Measurements from ENCODE around the gene PTMA.

Gene PTMA

GRCh38 chr2:231687133-231687852 lies 21.0 kb upstream of the PTMA start:
- TF ChIP-seq POLR2AphosphoS5 (IDR thresholded peaks at IDR 0.05; ENCODE audit: borderline replicate concordance, low read depth, low read length) (no peak), EZH2 (IDR thresholded peaks at IDR 0.05) (no peak), FOXP2 (optimal IDR thresholded peaks at IDR 0.05; ENCODE audit: control extremely low read depth, extremely low read length, insufficient read depth) (no peak)
- Histone ChIP-seq H3K36me3 (ENCODE audit: insufficient read depth, low read length) (no peaks in the 10 kb centered on the region), H3K27ac (no peak overlapping the region), H3K9me3 (ENCODE audit: low read depth, low read length) (no peaks in the 10 kb centered on the region), H3K9ac (ENCODE audit: insufficient read length) (no peak overlapping the region), H3K4me3 (no peak overlapping the region)
- no peak for DNase-seq (ENCODE audit: low read depth, low spot score)

- Histone ChIP-seq H3K9me3 (ENCODE audit: low read depth, low read length) (no peaks in the 10 kb centered on the region), H3K27ac (no peak overlapping the region), H3K36me3 (ENCODE audit: insufficient read depth, low read length) (no peaks in the 10 kb centered on the region), H3K9ac (ENCODE audit: insufficient read length) (no peak overlapping the region), H3K4me3 (no peak overlapping the region)
- no peak for DNase-seq (ENCODE audit: low read depth, low spot score)
- TF ChIP-seq EZH2 (IDR thresholded peaks at IDR 0.05) (no peak), FOXP2 (optimal IDR thresholded peaks at IDR 0.05; ENCODE audit: control extremely low read depth, extremely low read length, insufficient read depth) (no peak)
Measured at GRCh38 chr2:231687961-231688360, 20.4 kb upstream of the PTMA start.

GRCh38 chr2:231688719-231689118 lies 19.6 kb upstream of the PTMA start:
- no peaks in the 10 kb centered on the region for H3K9me3 ChIP-seq (ENCODE audit: low read depth, low read length)
- no peak overlapping the region for H3K27ac ChIP-seq
- TF ChIP-seq EZH2 (IDR thresholded peaks at IDR 0.05) = no peak
- no peak for TF ChIP-seq FOXP2 (optimal IDR thresholded peaks at IDR 0.05; ENCODE audit: control extremely low read depth, extremely low read length, insufficient read depth)
- TF ChIP-seq POLR2AphosphoS5 (IDR thresholded peaks at IDR 0.05; ENCODE audit: borderline replicate concordance, low read depth, low read length) = no peak
- H3K9ac ChIP-seq (ENCODE audit: insufficient read length) = no peak overlapping the region
- DNase-seq (ENCODE audit: low read depth, low spot score) = no peak
- H3K4me3 ChIP-seq = no peak overlapping the region
- H3K36me3 ChIP-seq (ENCODE audit: insufficient read depth, low read length) = no peaks in the 10 kb centered on the region

GRCh38 chr2:231689124-231689893 lies 19.0 kb upstream of the PTMA start:
- Histone ChIP-seq H3K36me3 (ENCODE audit: insufficient read depth, low read length) (no peaks in the 10 kb centered on the region), H3K9me3 (ENCODE audit: low read depth, low read length) (no peaks in the 10 kb centered on the region), H3K27ac (no peak overlapping the region), H3K9ac (ENCODE audit: insufficient read length) (no peak overlapping the region), H3K4me3 (no peak overlapping the region)
- no peak for TF ChIP-seq POLR2AphosphoS5 (IDR thresholded peaks at IDR 0.05; ENCODE audit: borderline replicate concordance, low read depth, low read length)
- TF ChIP-seq EZH2 (IDR thresholded peaks at IDR 0.05) = no peak
- TF ChIP-seq FOXP2 (optimal IDR thresholded peaks at IDR 0.05; ENCODE audit: control extremely low read depth, extremely low read length, insufficient read depth) = no peak
- no peak for DNase-seq (ENCODE audit: low read depth, low spot score)

GRCh38 chr2:231691251-231691772 lies 17.0 kb upstream of the PTMA start:
- no peaks in the 10 kb centered on the region for H3K9me3 ChIP-seq (ENCODE audit: low read depth, low read length)
- no peak for TF ChIP-seq FOXP2 (optimal IDR thresholded peaks at IDR 0.05; ENCODE audit: control extremely low read depth, extremely low read length, insufficient read depth)
- no peak for TF ChIP-seq EZH2 (IDR thresholded peaks at IDR 0.05)
- H3K4me3 ChIP-seq = no peak overlapping the region
- no peak overlapping the region for H3K9ac ChIP-seq (ENCODE audit: insufficient read length)
- no peaks in the 10 kb centered on the region for H3K36me3 ChIP-seq (ENCODE audit: insufficient read depth, low read length)
- H3K27ac ChIP-seq = no peak overlapping the region
- no peak for DNase-seq (ENCODE audit: low read depth, low spot score)

GRCh38 chr2:231692847-231693246 lies 15.5 kb upstream of the PTMA start:
- TF ChIP-seq FOXP2 (optimal IDR thresholded peaks at IDR 0.05; ENCODE audit: control extremely low read depth, extremely low read length, insufficient read depth) (no peak), POLR2AphosphoS5 (IDR thresholded peaks at IDR 0.05; ENCODE audit: borderline replicate concordance, low read depth, low read length) (no peak), EZH2 (IDR thresholded peaks at IDR 0.05) (no peak)
- no peak overlapping the region for H3K9ac ChIP-seq (ENCODE audit: insufficient read length)
- no peaks in the 10 kb centered on the region for H3K9me3 ChIP-seq (ENCODE audit: low read depth, low read length)
- no peaks in the 10 kb centered on the region for H3K36me3 ChIP-seq (ENCODE audit: insufficient read depth, low read length)
- H3K27ac ChIP-seq = no peak overlapping the region
- DNase-seq (ENCODE audit: low read depth, low spot score) = no peak
- H3K4me3 ChIP-seq = no peak overlapping the region

- no peaks in the 10 kb centered on the region for H3K36me3 ChIP-seq (ENCODE audit: insufficient read depth, low read length)
- no peak overlapping the region for H3K27ac ChIP-seq
- DNase-seq (ENCODE audit: low read depth, low spot score) = no peak
- no peak overlapping the region for H3K9ac ChIP-seq (ENCODE audit: insufficient read length)
- H3K4me3 ChIP-seq = no peak overlapping the region
- TF ChIP-seq FOXP2 (optimal IDR thresholded peaks at IDR 0.05; ENCODE audit: control extremely low read depth, extremely low read length, insufficient read depth) (no peak), POLR2AphosphoS5 (IDR thresholded peaks at IDR 0.05; ENCODE audit: borderline replicate concordance, low read depth, low read length) (no peak), EZH2 (IDR thresholded peaks at IDR 0.05) (no peak)
- no peaks in the 10 kb centered on the region for H3K9me3 ChIP-seq (ENCODE audit: low read depth, low read length)
Measured at GRCh38 chr2:231693956-231694355, 14.4 kb upstream of the PTMA start.

- peak overlapping the region; percentile 45 for H3K9ac ChIP-seq (ENCODE audit: insufficient read length)
- peak; percentile 40 for DNase-seq (ENCODE audit: low read depth, low spot score)
Measured at GRCh38 chr2:231696004-231696367, 12.3 kb upstream of the PTMA start.

More at GRCh38 chr2:231696004-231696367, 12.3 kb upstream of the PTMA start:
- TF ChIP-seq FOXP2 (optimal IDR thresholded peaks at IDR 0.05; ENCODE audit: control extremely low read depth, extremely low read length, insufficient read depth) (no peak), POLR2AphosphoS5 (IDR thresholded peaks at IDR 0.05; ENCODE audit: borderline replicate concordance, low read depth, low read length) (no peak; the same call in 1 of the 2 replicates), EZH2 (IDR thresholded peaks at IDR 0.05) (no peak)
- H3K9me3 ChIP-seq (ENCODE audit: low read depth, low read length) = no peaks in the 10 kb centered on the region
- peak overlapping the region; percentile 80 for H3K27ac ChIP-seq
- H3K4me3 ChIP-seq = peak overlapping the region; percentile 51
- no peaks in the 10 kb centered on the region for H3K36me3 ChIP-seq (ENCODE audit: insufficient read depth, low read length)
